Activated CD4-positive, CD25-positive, alpha-beta regulatory T cell treated with anti-CD3 and anti-CD28 coated beads, Interleukin-2, amount 50 U/mL, for 72 hours (primary cell): Measurements from ENCODE around the gene CDKAL1.

Experiments
- DNase-seq: peaks from one replicate; pipeline ENCODE4 v3.0.0; 2021

The CDKAL1 gene

DNA sequence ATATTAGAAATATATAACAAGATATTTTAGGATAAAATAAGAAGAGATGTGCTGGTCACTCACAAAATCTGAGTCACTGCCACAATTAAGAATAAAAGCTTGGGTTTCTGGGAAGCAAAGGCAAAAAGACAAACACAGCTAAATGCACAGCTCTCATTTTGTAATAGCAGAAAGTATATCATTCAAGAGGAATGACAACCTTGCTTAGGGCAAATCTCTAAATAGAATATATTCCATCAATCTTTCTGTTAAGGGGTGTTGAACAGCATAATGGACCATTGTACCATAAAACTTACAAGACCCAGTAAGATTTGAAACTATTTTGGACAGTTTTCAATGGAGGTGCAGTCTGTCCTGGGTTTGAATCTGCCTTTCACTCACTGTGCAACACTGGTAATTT, 594.3 kb downstream of the CDKAL1 start:
- DNase-seq = no peak

DNA sequence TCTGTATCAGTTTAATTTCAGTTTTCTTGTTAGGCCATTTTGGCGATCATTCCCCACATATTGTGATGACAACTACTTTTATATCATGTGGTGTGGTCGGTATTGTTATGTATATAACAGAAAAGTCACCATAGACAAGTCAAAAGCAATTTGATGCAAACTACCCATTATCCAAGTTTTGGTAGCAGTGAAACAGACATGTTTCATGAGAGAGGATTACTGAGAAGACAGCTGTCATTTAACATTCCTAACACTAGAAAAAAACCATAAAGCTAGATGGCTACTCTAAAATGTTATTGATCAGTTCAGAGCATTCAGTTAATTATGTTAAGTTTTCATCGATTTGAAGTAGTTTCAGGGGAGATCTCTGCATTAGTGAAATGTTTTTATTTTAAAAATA, 597.1 kb downstream of the CDKAL1 start:
- DNase-seq = no peak

DNA sequence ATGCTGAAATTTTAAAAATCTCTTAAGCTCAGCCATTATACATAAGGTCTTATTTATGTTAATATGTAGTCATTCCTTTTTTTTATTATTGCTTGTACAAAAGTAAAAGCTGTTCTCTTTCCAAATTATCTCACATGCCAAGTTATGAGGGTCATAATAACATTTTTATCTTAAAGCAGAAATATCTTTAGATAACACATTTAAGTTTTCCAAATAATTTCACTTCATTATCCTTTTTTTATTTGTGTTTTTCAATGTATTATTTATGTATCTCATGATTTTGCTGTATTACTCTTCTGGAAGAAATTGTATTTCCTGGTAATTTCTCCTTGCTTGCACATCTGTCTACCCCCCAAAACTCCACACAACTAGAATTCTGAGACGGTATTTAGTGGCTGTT, 598.2 kb downstream of the CDKAL1 start:
- no peak for DNase-seq

DNA sequence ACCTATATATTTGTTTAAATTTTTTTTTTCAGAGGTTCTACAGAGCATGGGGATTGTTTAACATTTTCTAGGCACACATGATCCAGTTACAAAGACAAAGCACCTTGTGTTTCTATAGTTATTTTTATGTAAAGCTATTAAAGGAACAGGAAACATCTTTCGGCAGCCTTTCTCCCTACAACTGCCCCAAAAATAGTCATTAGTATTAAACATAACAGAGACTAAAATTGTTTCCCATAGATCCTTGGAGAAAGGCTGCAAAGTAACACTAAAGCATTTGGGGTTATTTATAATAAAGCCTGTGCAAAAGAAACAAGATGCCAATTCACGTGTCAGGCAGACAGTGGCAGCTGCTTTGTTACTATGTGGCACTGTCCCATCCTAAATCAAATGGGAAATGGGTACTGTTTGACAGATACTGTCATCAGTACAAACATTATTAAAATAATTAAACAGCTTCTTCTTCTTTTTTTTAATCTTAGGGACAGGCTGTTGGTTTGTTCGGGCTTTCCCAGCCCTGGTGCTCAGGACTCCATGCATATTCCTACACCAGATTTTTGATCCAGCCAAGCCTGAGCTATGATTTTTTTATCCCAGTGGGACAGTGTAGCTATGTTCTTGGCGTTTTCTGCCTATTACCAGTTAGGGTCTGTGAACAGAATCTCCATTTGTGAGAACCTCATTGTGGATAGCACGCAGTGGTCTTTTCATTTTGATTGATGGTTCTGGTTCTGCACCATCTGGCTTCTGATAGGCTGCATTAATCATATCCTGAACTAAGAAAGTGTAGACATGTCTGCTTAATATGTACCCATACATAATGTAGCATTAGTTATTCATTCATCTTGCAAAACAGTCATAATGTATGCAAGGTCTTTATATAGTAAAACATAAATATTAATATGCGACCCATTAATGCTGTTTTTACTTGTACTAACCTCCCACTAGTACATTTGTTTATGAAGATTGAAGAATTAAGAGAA, 598.9 kb downstream of the CDKAL1 start:
- no peak for DNase-seq

GRCh38 chr6:21133901-21134300, 599.6 kb downstream of the CDKAL1 start:
- DNase-seq = no peak

DNA sequence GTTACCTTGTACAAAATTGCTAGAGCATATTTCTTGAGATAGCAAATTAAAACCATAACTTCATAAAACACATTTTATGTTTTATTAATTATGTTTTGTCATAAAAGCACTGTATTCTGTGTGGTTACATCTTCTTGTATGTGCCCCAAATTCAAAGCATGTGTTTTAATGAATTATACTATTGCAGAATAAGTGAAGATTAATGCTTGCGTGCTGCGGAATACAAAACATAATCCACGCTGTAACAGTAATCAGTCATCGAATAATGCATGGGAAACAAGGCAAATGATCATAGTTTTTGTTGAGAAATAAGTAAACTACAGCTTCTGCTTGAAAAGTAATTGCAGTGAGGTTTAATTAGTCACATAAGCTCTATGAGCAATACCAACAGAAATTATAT, 600.1 kb downstream of the CDKAL1 start:
- DNase-seq = no peak

DNA sequence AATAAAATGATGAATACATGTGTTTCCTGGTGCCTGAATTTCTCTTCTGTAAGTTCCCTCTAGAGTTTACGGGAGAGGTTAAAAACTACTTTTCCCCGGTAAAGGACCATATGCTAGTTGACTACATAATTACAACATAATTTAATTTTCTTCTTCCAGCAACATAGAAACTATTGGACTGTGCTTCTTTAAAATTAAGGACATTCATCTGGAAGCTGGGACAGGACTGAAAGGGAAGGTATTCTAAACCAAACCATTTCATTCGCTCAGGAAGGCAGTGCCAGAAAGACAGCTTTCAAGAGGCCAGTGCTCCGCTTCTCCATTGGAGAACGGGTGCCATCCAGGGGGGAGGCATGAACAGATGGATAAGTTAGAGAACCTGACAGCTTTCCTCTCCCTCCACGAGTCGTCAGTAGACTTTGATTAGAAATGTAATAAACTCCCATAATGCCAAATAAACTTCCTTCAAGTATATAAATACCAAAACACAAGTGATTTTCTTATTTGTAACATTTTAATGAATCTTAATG, 601.3 kb downstream of the CDKAL1 start:
- no peak for DNase-seq

DNA sequence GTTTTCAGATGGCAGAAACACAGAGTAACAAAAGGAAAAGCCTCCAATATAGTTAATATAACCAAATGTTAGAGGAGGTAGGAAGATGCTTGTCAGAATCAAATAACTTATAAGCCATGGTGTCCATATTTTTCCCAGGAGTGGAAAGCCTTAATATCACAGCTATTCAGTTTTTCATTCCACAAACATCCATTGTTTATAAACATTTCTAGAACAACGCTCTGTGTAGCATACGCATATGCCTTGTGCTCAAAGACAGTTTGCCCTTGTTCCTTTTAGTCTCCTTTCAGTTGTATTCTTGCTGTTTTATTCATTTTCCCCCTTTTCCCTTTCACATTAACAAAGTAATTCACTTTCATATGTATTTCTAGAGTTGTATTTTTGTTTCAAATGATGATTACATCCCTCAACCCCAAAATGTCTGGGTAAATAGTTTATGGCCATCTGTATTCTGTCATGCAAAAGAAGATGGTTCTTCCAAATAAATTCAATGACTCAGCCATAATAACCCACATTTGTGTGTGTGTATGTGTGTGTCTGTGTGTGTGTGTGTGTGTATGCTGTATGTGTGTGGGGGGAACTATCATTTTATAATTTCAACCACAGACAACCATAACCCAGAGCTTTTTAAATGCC, 603.6 kb downstream of the CDKAL1 start:
- no peak for DNase-seq

GRCh38 chr6:21138336-21139069, 604.2 kb downstream of the CDKAL1 start:
- DNase-seq = no peak

GRCh38 chr6:21140966-21141365, 606.7 kb downstream of the CDKAL1 start:
- no peak for DNase-seq

GRCh38 chr6:21141616-21142303, 607.5 kb downstream of the CDKAL1 start:
- no peak for DNase-seq

- no peak for DNase-seq
Measured at GRCh38 chr6:21142741-21143140, 608.5 kb downstream of the CDKAL1 start.

- DNase-seq = no peak
Measured at GRCh38 chr6:21143645-21144044, 609.4 kb downstream of the CDKAL1 start.

- no peak for DNase-seq
Measured at GRCh38 chr6:21144928-21145327, 610.7 kb downstream of the CDKAL1 start.

DNA sequence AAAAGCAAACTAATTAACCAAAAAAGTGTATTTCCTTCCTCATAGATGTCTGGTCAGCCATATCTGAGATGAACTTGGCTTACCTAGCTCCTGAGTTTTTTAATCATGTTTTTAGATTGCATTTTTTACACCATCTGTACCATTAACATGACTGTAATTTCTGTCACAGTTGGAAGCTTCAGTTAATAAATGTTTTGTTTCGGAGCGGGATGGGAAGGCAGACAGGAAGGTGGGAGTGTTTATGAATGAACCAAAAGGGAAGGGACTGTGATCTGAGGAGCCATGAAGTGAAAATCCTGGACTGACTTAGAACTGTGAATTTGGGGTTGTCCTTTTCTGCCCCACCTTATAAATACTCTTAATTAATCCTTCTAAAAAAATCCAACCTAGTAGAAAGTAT, 613.7 kb downstream of the CDKAL1 start:
- DNase-seq = no peak

- DNase-seq = no peak
Measured at GRCh38 chr6:21149470-21149869, 615.2 kb downstream of the CDKAL1 start.

DNA sequence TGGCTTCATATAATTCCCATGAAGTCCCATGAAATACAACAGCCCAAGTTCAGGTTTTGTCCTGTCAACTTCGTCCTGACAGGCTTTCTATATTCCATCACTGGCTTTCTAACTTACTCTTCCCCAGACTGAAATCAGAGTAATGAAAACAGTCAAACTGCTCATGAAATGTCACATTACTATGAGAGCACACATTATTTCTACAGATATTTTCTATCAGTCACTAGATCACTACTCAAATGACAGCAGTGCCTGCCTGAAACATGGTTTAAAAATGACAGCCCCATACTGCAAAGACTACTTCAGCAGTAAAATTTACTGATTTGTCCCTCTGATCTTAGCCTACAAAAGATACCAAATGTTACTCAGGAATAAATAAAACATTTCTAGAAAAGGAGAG, 616.4 kb downstream of the CDKAL1 start:
- no peak for DNase-seq

GRCh38 chr6:21151119-21151518, 616.9 kb downstream of the CDKAL1 start:
- no peak for DNase-seq

DNA sequence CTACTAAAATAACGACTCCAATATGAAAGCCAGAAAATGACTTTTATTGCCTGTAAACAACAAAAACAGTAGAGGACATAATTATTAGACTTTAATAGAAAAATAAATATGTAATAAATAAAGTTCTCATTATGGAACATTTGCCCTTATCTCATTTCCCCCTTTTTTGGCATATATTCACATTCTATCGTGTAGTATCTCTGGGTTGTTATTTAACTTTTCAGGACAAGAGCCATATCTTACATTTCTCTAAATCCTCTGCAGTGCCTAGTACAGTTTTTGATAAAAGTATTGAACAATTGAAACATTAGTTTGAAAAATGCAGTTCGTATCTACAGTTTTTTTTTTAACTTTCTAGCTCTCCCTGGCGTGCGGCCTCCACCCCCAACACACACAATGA, 617.3 kb downstream of the CDKAL1 start:
- no peak for DNase-seq

- DNase-seq = no peak
Measured at GRCh38 chr6:21157186-21157929, 623.1 kb downstream of the CDKAL1 start.

GRCh38 chr6:21158149-21158548, 623.9 kb downstream of the CDKAL1 start:
- no peak for DNase-seq

- DNase-seq = no peak
Measured at GRCh38 chr6:21158873-21159272, 624.6 kb downstream of the CDKAL1 start.
